ENCODE results near the gene GOLGB1. TPM values are rescaled to one million over a fixed set of nuclear protein-coding genes. Genes with fewer than 3 reads are reported as not detected.

Gene GOLGB1
- total and polyA plus RNA-seq, 2 of the 4 experiments (the other 2 are of a cell fraction) = 13.3 to 30.3 TPM

DNA sequence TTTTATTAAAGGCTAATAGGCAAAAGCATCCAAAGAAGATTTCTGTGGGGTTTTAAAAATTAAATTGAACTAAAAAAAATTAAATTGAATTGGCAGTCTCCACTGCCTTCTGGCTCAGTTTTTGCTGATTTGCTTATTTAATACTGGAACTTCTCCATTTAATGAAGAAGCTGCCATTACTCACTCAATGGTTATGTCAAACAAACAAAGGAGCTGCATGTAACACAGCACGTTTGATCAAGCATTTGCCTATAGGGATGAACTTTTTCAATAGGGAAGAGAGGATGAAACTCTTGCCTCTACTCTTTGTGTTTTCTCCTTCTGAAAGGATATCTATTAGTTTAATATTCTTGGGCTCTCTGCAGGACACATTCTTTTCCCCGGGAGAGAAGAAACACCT lies 84.1 kb downstream of the GOLGB1 start:
- Histone ChIP-seq H2BK15ac (ENCODE audit: low read depth, low read length) (no peak overlapping the region), H3K4me2 (ENCODE audit: low read depth, low read length) (no peak overlapping the region), H3K18ac (ENCODE audit: low read depth, low read length) (no peak overlapping the region), H3K27me3 (ENCODE audit: control insufficient read depth, insufficient read depth, low read length) (no peaks in the 10 kb centered on the region), H2BK5ac (ENCODE audit: low read depth, low read length, poor library complexity, severe bottlenecking) (no peak overlapping the region), H2BK120ac (ENCODE audit: low read depth, low read length) (no peak overlapping the region), H3K79me1 (ENCODE audit: low read depth in 1 of 2, low read length in 2 of 2) (no peaks in the 10 kb centered on the region), H3K4ac (ENCODE audit: low read depth, low read length) (no peak overlapping the region), H4K20me1 (ENCODE audit: insufficient read depth, low read length) (no peaks in the 10 kb centered on the region), H4K8ac (ENCODE audit: low read depth in 2 of 2, low read length in 2 of 2) (no peak overlapping the region), H3K9ac (ENCODE audit: low read depth, low read length) (no peak overlapping the region), H3K56ac (ENCODE audit: extremely low read depth, insufficient read depth, low read length) (no peak overlapping the region), H3K9me1 (ENCODE audit: insufficient read depth, low read length) (no peaks in the 10 kb centered on the region; the same call in 1 of the 2 replicates), H2AFZ (replicated peaks; ENCODE audit: low read length, poor library complexity) (no peak overlapping the region), H3K4me3 (ENCODE audit: insufficient read depth, low read depth, low read length) (no peak overlapping the region), H3K14ac (replicated peaks; ENCODE audit: low read depth, low read length) (no peak overlapping the region), H3K9me3 (ENCODE audit: control insufficient read depth, insufficient read depth, low read length) (no peaks in the 10 kb centered on the region), H3K23ac (ENCODE audit: low read depth, low read length) (no peak overlapping the region), H3K27ac (ENCODE audit: insufficient read depth, low read length) (no peak overlapping the region), H2AK9ac (replicated peaks; ENCODE audit: low read depth, low read length, poor library complexity) (no peak overlapping the region), H3K4me1 (ENCODE audit: control insufficient read depth, insufficient read depth, low read length) (no peaks in the 10 kb centered on the region), H4K5ac (ENCODE audit: low read depth, low read length) (no peak overlapping the region), H4K91ac (ENCODE audit: insufficient read depth, low read depth, low read length) (no peak overlapping the region), H3K36me3 (ENCODE audit: control insufficient read depth, insufficient read depth, low read length) (peaks cover 44% of the 10 kb centered on the region), H2BK20ac (ENCODE audit: low read depth, low read length) (no peak overlapping the region), H2AK5ac (ENCODE audit: low read depth, low read length) (no peak overlapping the region)
- ATAC-seq (ENCODE audit: low read depth) (peak; percentile 35; the same call in 1 of the 2 replicates), DNase-seq (peak; percentile 13)
- WGBS, 2 experiments (ENCODE audit: extremely low coverage in 2 of 2, insufficient read length in 1 of 2) = no CpG with 5 or more reads among the region's 2 CpGs
- dilution Hi-C loops (cut with HindIII; ENCODE audit: low sequenced_read_pairs, unreplicated experiment) = no loop called here
- POLR2A ChIA-PET (ENCODE audit: unreplicated experiment) = no interaction called here
- BruUV-seq (replicated peaks) = no TSS peak
- in situ Hi-C loops (cut with MboI; ENCODE audit: low sequenced_read_pairs) = no loop called here
- CTCF ChIA-PET = no interaction called here
- intact Hi-C loops (cut with micrococcal nuclease) = no loop called here
- no peak for TF ChIP-seq SMC3 (IDR thresholded peaks at IDR 0.05; ENCODE audit: low read depth, low read length)
- no peak for TF ChIP-seq BHLHE40 (IDR thresholded peaks at IDR 0.05; ENCODE audit: low read depth, low read length)
- TF ChIP-seq CHD1 (IDR thresholded peaks at IDR 0.05; ENCODE audit: low read depth, low read length) = no peak
- TF ChIP-seq RFX5 (IDR thresholded peaks at IDR 0.05; ENCODE audit: low read depth, low read length) = no peak
- TF ChIP-seq RAD21 (IDR thresholded peaks at IDR 0.05; ENCODE audit: low read length) = no peak
- no peak for TF ChIP-seq FOS (IDR thresholded peaks at IDR 0.05; ENCODE audit: low read depth, low read length)
- TF ChIP-seq, protein P1, sequence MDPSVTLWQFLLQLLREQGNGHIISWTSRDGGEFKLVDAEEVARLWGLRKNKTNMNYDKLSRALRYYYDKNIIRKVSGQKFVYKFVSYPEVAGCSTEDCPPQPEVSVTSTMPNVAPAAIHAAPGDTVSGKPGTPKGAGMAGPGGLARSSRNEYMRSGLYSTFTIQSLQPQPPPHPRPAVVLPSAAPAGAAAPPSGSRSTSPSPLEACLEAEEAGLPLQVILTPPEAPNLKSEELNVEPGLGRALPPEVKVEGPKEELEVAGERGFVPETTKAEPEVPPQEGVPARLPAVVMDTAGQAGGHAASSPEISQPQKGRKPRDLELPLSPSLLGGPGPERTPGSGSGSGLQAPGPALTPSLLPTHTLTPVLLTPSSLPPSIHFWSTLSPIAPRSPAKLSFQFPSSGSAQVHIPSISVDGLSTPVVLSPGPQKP (IDR thresholded peaks at IDR 0.05; ENCODE audit: borderline replicate concordance, low read depth, low read length) = no peak
- TF ChIP-seq, protein P2, sequence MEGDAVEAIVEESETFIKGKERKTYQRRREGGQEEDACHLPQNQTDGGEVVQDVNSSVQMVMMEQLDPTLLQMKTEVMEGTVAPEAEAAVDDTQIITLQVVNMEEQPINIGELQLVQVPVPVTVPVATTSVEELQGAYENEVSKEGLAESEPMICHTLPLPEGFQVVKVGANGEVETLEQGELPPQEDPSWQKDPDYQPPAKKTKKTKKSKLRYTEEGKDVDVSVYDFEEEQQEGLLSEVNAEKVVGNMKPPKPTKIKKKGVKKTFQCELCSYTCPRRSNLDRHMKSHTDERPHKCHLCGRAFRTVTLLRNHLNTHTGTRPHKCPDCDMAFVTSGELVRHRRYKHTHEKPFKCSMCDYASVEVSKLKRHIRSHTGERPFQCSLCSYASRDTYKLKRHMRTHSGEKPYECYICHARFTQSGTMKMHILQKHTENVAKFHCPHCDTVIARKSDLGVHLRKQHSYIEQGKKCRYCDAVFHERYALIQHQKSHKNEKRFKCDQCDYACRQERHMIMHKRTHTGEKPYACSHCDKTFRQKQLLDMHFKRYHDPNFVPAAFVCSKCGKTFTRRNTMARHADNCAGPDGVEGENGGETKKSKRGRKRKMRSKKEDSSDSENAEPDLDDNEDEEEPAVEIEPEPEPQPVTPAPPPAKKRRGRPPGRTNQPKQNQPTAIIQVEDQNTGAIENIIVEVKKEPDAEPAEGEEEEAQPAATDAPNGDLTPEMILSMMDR (conservative IDR thresholded peaks at IDR 0.05; ENCODE audit: low read depth, low read length) = no peak
- TF ChIP-seq, protein P3, sequence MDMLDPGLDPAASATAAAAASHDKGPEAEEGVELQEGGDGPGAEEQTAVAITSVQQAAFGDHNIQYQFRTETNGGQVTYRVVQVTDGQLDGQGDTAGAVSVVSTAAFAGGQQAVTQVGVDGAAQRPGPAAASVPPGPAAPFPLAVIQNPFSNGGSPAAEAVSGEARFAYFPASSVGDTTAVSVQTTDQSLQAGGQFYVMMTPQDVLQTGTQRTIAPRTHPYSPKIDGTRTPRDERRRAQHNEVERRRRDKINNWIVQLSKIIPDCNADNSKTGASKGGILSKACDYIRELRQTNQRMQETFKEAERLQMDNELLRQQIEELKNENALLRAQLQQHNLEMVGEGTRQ (IDR thresholded peaks at IDR 0.05; ENCODE audit: low read depth, low read length) = no peak
- TF ChIP-seq MAFK (IDR thresholded peaks at IDR 0.05; ENCODE audit: low read depth, low read length) = no peak
- TF ChIP-seq MAZ (IDR thresholded peaks at IDR 0.05; ENCODE audit: borderline replicate concordance, low read depth, low read length) = no peak
- TF ChIP-seq RCOR1 (IDR thresholded peaks at IDR 0.05; ENCODE audit: insufficient replicate concordance, low read length) = no peak
- TF ChIP-seq MXI1 (IDR thresholded peaks at IDR 0.05; ENCODE audit: borderline replicate concordance, low read depth, low read length) = no peak
- TF ChIP-seq NFE2L2 (IDR thresholded peaks at IDR 0.05; ENCODE audit: low read depth, low read length) = no peak
